PC-3 (cell line): ENCODE results near the gene ADGRG6. TPM values are rescaled to one million over a fixed set of nuclear protein-coding genes. Genes with fewer than 3 reads are reported as not detected.

Source experiments
- ATAC-seq: fragments of 200-7000 bp; cut with Tn5 transposase; 2 replicates; pipeline ENCODE4 v1.9.1; 2020; ENCODE audit warnings: mild to moderate bottlenecking, moderate library complexity
- BruUV-seq: library from RNA; stranded (reverse); fragments of 400-500 nt; replicated peaks from 2 replicates; lab custom pipeline; 2021; lab: Mats Ljungman, UMichigan
- CTCF ChIA-PET: fragments of 300-600 bp; sonication (Branson Sonifier 250); formaldehyde crosslinking; loops from one replicate; lab custom pipeline; 2022; ENCODE audit warnings: antibody characterized with exemption; lab: Charles Lee
- POLR2A ChIA-PET: fragments of 300-600 bp; sonication (Branson Sonifier 250); formaldehyde crosslinking; loops from one replicate; lab custom pipeline; 2022; ENCODE audit warnings: antibody characterized with exemption; ENCODE audit not compliant: unreplicated experiment; lab: Charles Lee
- DNase-seq: peaks from one replicate; pipeline ENCODE4 v3.0.0-alpha.2; 2015
- H2AFZ ChIP-seq: fragments of 300-600 bp; sonication (generic); 2 replicates; pipeline ENCODE4 v1.6.0; 2016; ENCODE audit warnings: antibody characterized with exemption, low read length
- H3F3A ChIP-seq: fragments of 300-600 bp; sonication (generic); one replicate; pipeline ENCODE4 v1.6.0; 2017; ENCODE audit warnings: antibody characterized with exemption, low read length, control low read depth, mild to moderate bottlenecking; ENCODE audit not compliant: unreplicated experiment
- H3K27ac ChIP-seq: fragments of 300-600 bp; sonication (generic); 2 replicates; pipeline ENCODE4 v1.5.1; 2016; ENCODE audit warnings: mild to moderate bottlenecking, low read length
- H3K27me3 ChIP-seq: fragments of 300-600 bp; sonication (generic); 2 replicates; pipeline ENCODE4 v1.6.1; 2016; ENCODE audit warnings: low read length, mixed read lengths
- H3K36me3 ChIP-seq: fragments of 300-600 bp; sonication (generic); 2 replicates; pipeline ENCODE4 v1.6.1; 2016; ENCODE audit warnings: low read depth, mixed run types, low read length, mixed read lengths
- H3K4me1 ChIP-seq: fragments of 300-600 bp; sonication (generic); 2 replicates; pipeline ENCODE4 v1.5.1; 2016; ENCODE audit warnings: low read length; ENCODE audit not compliant: insufficient read depth
- H3K4me2 ChIP-seq: fragments of 300-600 bp; sonication (generic); 2 replicates; pipeline ENCODE4 v1.6.0; 2016; ENCODE audit warnings: low read length
- H3K4me3 ChIP-seq: fragments of 300-600 bp; sonication (generic); 2 replicates; pipeline ENCODE4 v1.5.1; 2016; ENCODE audit warnings: mild to moderate bottlenecking, low read length, mixed read lengths
- H3K79me2 ChIP-seq: fragments of 300-600 bp; sonication (generic); 2 replicates; pipeline ENCODE4 v1.6.1; 2017; ENCODE audit warnings: low read length, mixed read lengths
- H3K9ac ChIP-seq: fragments of 300-600 bp; sonication (generic); 2 replicates; pipeline ENCODE4 v1.6.0; 2016; ENCODE audit warnings: mild to moderate bottlenecking, low read length
- H3K9me2 ChIP-seq: fragments of 300-600 bp; sonication (generic); replicated peaks from 2 replicates; pipeline ENCODE4 v1.6.1; 2016; ENCODE audit warnings: mixed run types, low read length, mixed read lengths
- H3K9me3 ChIP-seq: fragments of 300-600 bp; sonication (generic); 2 replicates; pipeline ENCODE4 v1.6.1; 2016; ENCODE audit warnings: low read length, mixed read lengths
- H4K20me1 ChIP-seq: fragments of 300-600 bp; sonication (generic); 2 replicates; pipeline ENCODE4 v1.6.1; 2016; ENCODE audit warnings: low read length, mixed read lengths
- CTCF ChIP-seq: fragments of 300-600 bp; sonication (generic); conservative IDR thresholded peaks from 2 replicates; pipeline ENCODE4 v1.5.1; 2017; ENCODE audit warnings: antibody characterized with exemption, low read depth, mild to moderate bottlenecking, low read length
- EZH2 ChIP-seq: fragments of 300-600 bp; sonication (generic); IDR thresholded peaks from one replicate; pipeline ENCODE4 v1.6.1; 2017; ENCODE audit warnings: antibody characterized with exemption, mild to moderate bottlenecking, low read length; ENCODE audit not compliant: unreplicated experiment
- EZH2phosphoT487 ChIP-seq: fragments of 300-600 bp; sonication (generic); IDR thresholded peaks from 2 replicates; pipeline ENCODE4 v1.6.1; 2018; ENCODE audit warnings: mild to moderate bottlenecking, antibody characterized with exemption, low read length, borderline replicate concordance
- intact Hi-C: fragments of 100-400 bp; cut with micrococcal nuclease; formaldehyde crosslinking; loops from 2 replicates; pipeline ENCODE4 v1.9.0; 2023
- total RNA-seq: library from RNA; depleted of rRNA; stranded (reverse); fragments of >200 nt; gene quantifications from 2 replicates; pipeline ENCODE4 v1.2.3, GENCODE V29; 2014

ADGRG6 gene
- total RNA-seq, 1 experiment from 2014 or later = 73.2 TPM

- intact Hi-C loops = no loop called here
- CTCF ChIA-PET = no interaction called here
Observed at GRCh38 chr6:142457638-142458406, 156.0 kb downstream of the ADGRG6 start.

DNA sequence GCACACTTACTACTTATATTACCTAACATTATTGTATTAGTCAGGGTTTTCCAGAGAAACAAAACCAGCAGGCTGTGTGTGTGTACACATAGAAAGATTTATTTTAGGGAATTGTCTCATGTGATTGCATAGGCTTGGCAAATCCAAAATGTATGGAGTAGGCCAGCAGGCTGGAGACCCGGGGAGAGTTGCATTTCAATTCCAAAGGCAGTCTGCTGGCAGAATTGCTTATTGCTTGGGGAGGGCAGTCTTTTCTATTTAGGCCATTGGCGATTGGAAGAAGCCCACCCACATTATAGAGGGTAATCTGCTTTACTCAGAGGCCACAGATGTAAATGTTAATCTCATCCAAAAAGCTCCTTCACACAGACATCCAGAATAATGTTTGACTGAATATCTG is 157.0 kb downstream of the ADGRG6 start:
- Histone ChIP-seq H3K36me3 (no peaks in the 10 kb centered on the region), H3K4me1 (no peaks in the 10 kb centered on the region), H3K4me3 (no peak overlapping the region), H3K9me3 (no peaks in the 10 kb centered on the region), H3K27ac (no peak overlapping the region), H2AFZ (no peak overlapping the region), H3K9ac (no peak overlapping the region), H3K79me2 (no peaks in the 10 kb centered on the region), H3K4me2 (no peak overlapping the region), H4K20me1 (no peaks in the 10 kb centered on the region), H3F3A (no peaks in the 10 kb centered on the region), H3K27me3 (no peaks in the 10 kb centered on the region), H3K9me2 (no peaks in the 10 kb centered on the region)
- ChIA-PET POLR2A (interaction anchor here (0.5 kb wide), 1 partner anchor 227 kb away, joined by 3 read pairs; no protein-coding TSS in a partner anchor), CTCF (no interaction called here)
- intact Hi-C loops = no loop called here
- DNase-seq (no peak), ATAC-seq (no peak)
- no TSS peak for BruUV-seq
- TF ChIP-seq EZH2 = no peak
- TF ChIP-seq CTCF = no peak
- no peak for TF ChIP-seq EZH2phosphoT487

More at GRCh38 chr6:142457638-142458406, 156.0 kb downstream of the ADGRG6 start:
- H3F3A ChIP-seq = no peaks in the 10 kb centered on the region
- POLR2A ChIA-PET = no interaction called here
- no peaks in the 10 kb centered on the region for H4K20me1 ChIP-seq
- no peaks in the 10 kb centered on the region for H3K4me1 ChIP-seq
- H3K27me3 ChIP-seq = no peaks in the 10 kb centered on the region
- no peak overlapping the region for H3K9ac ChIP-seq
- no peaks in the 10 kb centered on the region for H3K9me2 ChIP-seq
- no peak overlapping the region for H3K27ac ChIP-seq
- no TSS peak for BruUV-seq
- H2AFZ ChIP-seq = no peak overlapping the region
- ATAC-seq (no peak), DNase-seq (no peak)
- H3K79me2 ChIP-seq = no peaks in the 10 kb centered on the region
- TF ChIP-seq CTCF (no peak), EZH2 (no peak), EZH2phosphoT487 (no peak)
- H3K4me2 ChIP-seq = no peak overlapping the region
- no peaks in the 10 kb centered on the region for H3K9me3 ChIP-seq
- H3K4me3 ChIP-seq = no peak overlapping the region
- H3K36me3 ChIP-seq = no peaks in the 10 kb centered on the region

GRCh38 chr6:142459271-142459670 is 157.5 kb downstream of the ADGRG6 start:
- POLR2A ChIA-PET = no interaction called here
- Histone ChIP-seq H4K20me1 (no peaks in the 10 kb centered on the region), H3K9ac (no peak overlapping the region), H3K9me2 (no peaks in the 10 kb centered on the region), H3K4me3 (no peak overlapping the region), H3K27me3 (no peaks in the 10 kb centered on the region), H3K9me3 (no peaks in the 10 kb centered on the region), H3K36me3 (no peaks in the 10 kb centered on the region), H3K4me1 (no peaks in the 10 kb centered on the region), H3F3A (no peaks in the 10 kb centered on the region), H3K79me2 (no peaks in the 10 kb centered on the region), H2AFZ (no peak overlapping the region), H3K4me2 (no peak overlapping the region), H3K27ac (no peak overlapping the region)
- ATAC-seq (no peak), DNase-seq (no peak)
- intact Hi-C loops = no loop called here
- no peak for TF ChIP-seq CTCF
- no peak for TF ChIP-seq EZH2
- no peak for TF ChIP-seq EZH2phosphoT487
- no TSS peak for BruUV-seq
- CTCF ChIA-PET = no interaction called here
